Astrocyte (in vitro differentiated cells and primary cell): ENCODE measurements around the gene GDE1. TPM values are rescaled to one million over a fixed set of nuclear protein-coding genes. Genes with fewer than 3 reads are reported as not detected.

ENCODE experiments used
- DNase-seq: peaks from one replicate; pipeline ENCODE4 v3.0.0-alpha.2; 2010; ENCODE audit warnings: low read depth
- FAIRE-seq: peaks from 2 replicates; lab custom pipeline; 2011; peaks lifted over from hg19 to GRCh38; lab: Jason Lieb, UNC
- H2AFZ ChIP-seq: 2 replicates; pipeline ENCODE4 v1.6.0; 2012; ENCODE audit warnings: low read depth, low read length, inconsistent platforms
- H3K27ac ChIP-seq: 2 replicates; pipeline ENCODE4 v1.5.1; 2011; ENCODE audit warnings: low read depth, low read length, inconsistent platforms
- H3K27me3 ChIP-seq: 2 replicates; pipeline ENCODE4 v1.6.0; 2011; ENCODE audit warnings: low read length, inconsistent platforms; ENCODE audit not compliant: insufficient read depth
- H3K36me3 ChIP-seq: 2 replicates; pipeline ENCODE4 v1.5.1; 2011; ENCODE audit warnings: low read length, inconsistent platforms; ENCODE audit not compliant: insufficient read depth
- H3K4me1 ChIP-seq: 2 replicates; pipeline ENCODE4 v1.5.1; 2011; ENCODE audit warnings: low read length, inconsistent platforms; ENCODE audit not compliant: insufficient read depth
- H3K4me2 ChIP-seq: 2 replicates; pipeline ENCODE4 v1.6.0; 2012; ENCODE audit warnings: low read length, inconsistent platforms
- H3K4me3 ChIP-seq: 2 replicates; pipeline ENCODE4 v1.5.1; 2011; ENCODE audit warnings: low read depth, mild to moderate bottlenecking, low read length, inconsistent platforms; ENCODE audit not compliant: insufficient read depth
- H3K79me2 ChIP-seq: 2 replicates; pipeline ENCODE4 v1.6.0; 2012; ENCODE audit warnings: mild to moderate bottlenecking, low read length, inconsistent platforms; ENCODE audit not compliant: insufficient read depth
- H3K9ac ChIP-seq: 2 replicates; pipeline ENCODE4 v1.6.0; 2012; ENCODE audit warnings: mild to moderate bottlenecking, low read length, inconsistent platforms
- H3K9me3 ChIP-seq: 2 replicates; pipeline ENCODE4 v1.5.1; 2012; ENCODE audit warnings: low read depth, mild to moderate bottlenecking, low read length, inconsistent platforms; ENCODE audit not compliant: insufficient read depth
- H4K20me1 ChIP-seq: 2 replicates; pipeline ENCODE4 v1.6.0; 2012; ENCODE audit warnings: low read length, inconsistent platforms; ENCODE audit not compliant: insufficient read depth
- H3K27ac Mint-ChIP-seq: one replicate; pipeline ENCODE4 v1.8.0; 2021; ENCODE audit warnings: mild to moderate bottlenecking, mixed read lengths; ENCODE audit not compliant: unreplicated experiment
- H3K27me3 Mint-ChIP-seq: one replicate; pipeline ENCODE4 v1.8.0; 2021; ENCODE audit warnings: low read depth, mixed read lengths; ENCODE audit not compliant: unreplicated experiment
- H3K36me3 Mint-ChIP-seq: one replicate; pipeline ENCODE4 v1.8.0; 2021; ENCODE audit warnings: low read depth, mixed read lengths; ENCODE audit not compliant: unreplicated experiment
- H3K4me1 Mint-ChIP-seq: one replicate; pipeline ENCODE4 v1.8.0; 2021; ENCODE audit warnings: low read depth, mixed read lengths; ENCODE audit not compliant: unreplicated experiment
- H3K4me3 Mint-ChIP-seq: one replicate; pipeline ENCODE4 v1.8.0; 2021; ENCODE audit warnings: mild to moderate bottlenecking, moderate library complexity, mixed read lengths; ENCODE audit not compliant: unreplicated experiment
- H3K9me3 Mint-ChIP-seq: one replicate; pipeline ENCODE4 v1.8.0; 2021; ENCODE audit warnings: mild to moderate bottlenecking, mixed read lengths; ENCODE audit not compliant: unreplicated experiment
- CTCF ChIP-seq: IDR thresholded peaks from 2 replicates; pipeline ENCODE4 v1.5.1; 2011; ENCODE audit warnings: low read depth, mild to moderate bottlenecking, inconsistent platforms, low read length, moderate library complexity; ENCODE audit not compliant: insufficient read depth
- EZH2 ChIP-seq: IDR thresholded peaks from 2 replicates; pipeline ENCODE4 v1.6.1; 2012; ENCODE audit warnings: mild to moderate bottlenecking, low read length, inconsistent platforms; ENCODE audit not compliant: insufficient read depth
- total RNA-seq: library from RNA; stranded (reverse); gene quantifications from 2 replicates; pipeline ENCODE4 v1.2.1, GENCODE V29; 2021

The GDE1 gene
- total RNA-seq, 1 donor from 2014 or later = 99.7 TPM

DNA sequence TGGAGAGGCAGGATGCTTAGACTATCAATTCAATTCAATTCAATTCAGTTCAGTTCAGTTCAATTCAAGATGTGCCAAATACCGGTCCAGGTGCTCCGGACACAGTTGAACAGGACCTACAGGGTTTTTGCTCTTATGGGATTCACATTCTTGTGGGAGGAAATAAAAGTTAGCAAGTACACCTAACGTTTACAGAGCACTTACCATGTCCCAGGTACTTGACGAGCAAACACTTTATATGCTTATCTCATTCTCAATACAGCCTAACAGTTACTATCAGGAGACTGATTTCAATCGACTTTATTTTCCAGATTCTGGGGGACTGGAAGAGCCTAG is 467 bp upstream of the GDE1 start:
- Mint-ChIP-seq H3K4me1 (peaks cover 14% of the 10 kb centered on the region), H3K27ac (no peak overlapping the region), H3K36me3 (no peaks in the 10 kb centered on the region), H3K27me3 (no peaks in the 10 kb centered on the region), H3K4me3 (peak overlapping the region; percentile 97), H3K9me3 (no peaks in the 10 kb centered on the region)
- peaks cover 6% of the 10 kb centered on the region for H3K4me1 ChIP-seq
- peak overlapping the region; percentile 85 for H2AFZ ChIP-seq
- H3K79me2 ChIP-seq = peaks cover 30% of the 10 kb centered on the region
- no peak overlapping the region for H3K27ac ChIP-seq
- no peak for DNase-seq
- peak overlapping the region; percentile 91 for H3K4me2 ChIP-seq
- no peak for TF ChIP-seq CTCF
- no peak for TF ChIP-seq EZH2
- no peaks in the 10 kb centered on the region for H3K36me3 ChIP-seq
- H3K9me3 ChIP-seq = no peaks in the 10 kb centered on the region
- peak overlapping the region; percentile 81 for H3K4me3 ChIP-seq
- peaks cover 28% of the 10 kb centered on the region for H4K20me1 ChIP-seq
- FAIRE-seq = no peak
- H3K9ac ChIP-seq = no peak overlapping the region
- H3K27me3 ChIP-seq = no peaks in the 10 kb centered on the region

- H3K9me3 ChIP-seq = no peaks in the 10 kb centered on the region
- peak; percentile 60 for DNase-seq
- H3K4me2 ChIP-seq = peak overlapping the region; percentile 91
- H3K79me2 ChIP-seq = peaks cover 24% of the 10 kb centered on the region
- H3K4me3 Mint-ChIP-seq = peak overlapping the region; percentile 97
- H3K9me3 Mint-ChIP-seq = no peaks in the 10 kb centered on the region
- peaks cover 4% of the 10 kb centered on the region for H3K36me3 ChIP-seq
- peaks cover 23% of the 10 kb centered on the region for H3K4me1 Mint-ChIP-seq
- H3K4me1 ChIP-seq = peaks cover 6% of the 10 kb centered on the region
- H4K20me1 ChIP-seq = peaks cover 37% of the 10 kb centered on the region
- H3K27ac Mint-ChIP-seq = peak overlapping the region; percentile 50
- FAIRE-seq = no peak
- no peaks in the 10 kb centered on the region for H3K36me3 Mint-ChIP-seq
- H3K9ac ChIP-seq = peak overlapping the region; percentile 85
- TF ChIP-seq CTCF (no peak), EZH2 (no peak)
- peak overlapping the region; percentile 81 for H3K4me3 ChIP-seq
- peak overlapping the region; percentile 85 for H2AFZ ChIP-seq
- H3K27me3 ChIP-seq = no peaks in the 10 kb centered on the region
- H3K27ac ChIP-seq = peak overlapping the region; percentile 59
- no peaks in the 10 kb centered on the region for H3K27me3 Mint-ChIP-seq
Observed at GRCh38 chr16:19520861-19521331, 1.0 kb downstream of the GDE1 start.

GRCh38 chr16:19518388-19518787 is 3.5 kb downstream of the GDE1 start:
- Histone ChIP-seq H3K79me2 (peaks cover 6% of the 10 kb centered on the region), H3K27ac (no peak overlapping the region), H3K4me1 (peaks cover 6% of the 10 kb centered on the region), H3K36me3 (peaks cover 4% of the 10 kb centered on the region), H3K9ac (no peak overlapping the region), H3K27me3 (no peaks in the 10 kb centered on the region), H3K4me3 (no peak overlapping the region), H4K20me1 (peaks cover 37% of the 10 kb centered on the region), H3K9me3 (no peaks in the 10 kb centered on the region), H3K4me2 (no peak overlapping the region), H2AFZ (no peak overlapping the region)
- DNase-seq (no peak), FAIRE-seq (no peak)
- Mint-ChIP-seq H3K27me3 (no peaks in the 10 kb centered on the region), H3K27ac (no peak overlapping the region), H3K4me3 (no peak overlapping the region), H3K9me3 (no peaks in the 10 kb centered on the region), H3K36me3 (peaks cover 4% of the 10 kb centered on the region), H3K4me1 (peaks cover 23% of the 10 kb centered on the region)
- TF ChIP-seq CTCF (no peak), EZH2 (no peak)
